WTC11 (cell line): ENCODE results near the gene CDS1. TPM values are rescaled to one million over a fixed set of nuclear protein-coding genes. Genes with fewer than 3 reads are reported as not detected.
"Not testable (repeated sequence)": the region's sequence is repeated elsewhere in the genome, so short reads cannot be mapped to it uniquely, and the experiment has no call there.

Experiments used
- ATAC-seq: fragments of 200-7000 bp; cut with Tn5 transposase; 2 replicates; pipeline ENCODE4 v1.10.0; 2021; ENCODE audit warnings: mild to moderate bottlenecking, moderate library complexity
- CTCF ChIA-PET: fragments of 300-600 bp; sonication (Branson Sonifier 250); formaldehyde crosslinking; loops from one replicate; lab custom pipeline; 2021; ENCODE audit warnings: antibody characterized with exemption; lab: Charles Lee
- POLR2A ChIA-PET: fragments of 350-600 bp; sonication (Branson Sonifier 250); formaldehyde crosslinking; loops from one replicate; lab custom pipeline; 2021; ENCODE audit warnings: antibody characterized with exemption; lab: Charles Lee
- DNase-seq: peaks from one replicate; pipeline ENCODE4 v3.0.0; 2021; ENCODE audit warnings: low spot score
- H3K27ac Mint-ChIP-seq: 2 replicates; pipeline ENCODE4 v1.8.0; 2021; ENCODE audit warnings: mixed read lengths
- H3K27me3 Mint-ChIP-seq: 2 replicates; pipeline ENCODE4 v1.8.0; 2021; ENCODE audit warnings: low read depth, mild to moderate bottlenecking, moderate library complexity, mixed read lengths
- H3K36me3 Mint-ChIP-seq: 2 replicates; pipeline ENCODE4 v1.8.0; 2021; ENCODE audit warnings: mixed read lengths
- H3K4me1 Mint-ChIP-seq: 2 replicates; pipeline ENCODE4 v1.8.0; 2022; ENCODE audit warnings: mixed read lengths
- H3K4me3 Mint-ChIP-seq: 2 replicates; pipeline ENCODE4 v1.8.0; 2021; ENCODE audit warnings: mild to moderate bottlenecking, moderate library complexity, mixed read lengths
- H3K9me3 Mint-ChIP-seq: 2 replicates; pipeline ENCODE4 v1.8.0; 2021; ENCODE audit warnings: mixed read lengths
- ARID4B ChIP-seq: sonication (generic); formaldehyde crosslinking; IDR thresholded peaks from 2 replicates; pipeline ENCODE4 v1.8.0; 2023; ENCODE audit warnings: missing genetic modification reagents, mild to moderate bottlenecking, borderline replicate concordance
- GRHL2 ChIP-seq: fragments of 250-450 bp; sonication (Bioruptor Pico); IDR thresholded peaks from 2 replicates; pipeline ENCODE4 v1.8.0; 2022; ENCODE audit warnings: mild to moderate bottlenecking, moderate library complexity; ENCODE audit not compliant: insufficient replicate concordance, severe bottlenecking
- IRF1 ChIP-seq: sonication (generic); formaldehyde crosslinking; IDR thresholded peaks from 2 replicates; pipeline ENCODE4 v1.8.0; 2023; ENCODE audit warnings: missing genetic modification reagents
- MLX ChIP-seq: sonication (generic); formaldehyde crosslinking; IDR thresholded peaks from 2 replicates; pipeline ENCODE4 v1.8.1; 2023; ENCODE audit warnings: mild to moderate bottlenecking, missing genetic modification reagents, moderate library complexity
- MXD4 ChIP-seq: fragments of 250-450 bp; sonication (Bioruptor Pico); IDR thresholded peaks from 2 replicates; pipeline ENCODE4 v1.8.0; 2021; ENCODE audit warnings: mild to moderate bottlenecking, moderate library complexity, borderline replicate concordance
- NR1H2 ChIP-seq: sonication (generic); formaldehyde crosslinking; IDR thresholded peaks from 2 replicates; pipeline ENCODE4 v1.9.0; 2021; ENCODE audit warnings: mild to moderate bottlenecking, moderate library complexity, missing genetic modification reagents
- NR2C2 ChIP-seq: sonication (generic); formaldehyde crosslinking; IDR thresholded peaks from 2 replicates; pipeline ENCODE4 v1.8.0; 2022; ENCODE audit warnings: mild to moderate bottlenecking, missing genetic modification reagents
- OVOL2 ChIP-seq: fragments of 250-450 bp; sonication (Bioruptor Pico); IDR thresholded peaks from 2 replicates; pipeline ENCODE4 v1.9.0; 2021; ENCODE audit warnings: mild to moderate bottlenecking, borderline replicate concordance
- PREB ChIP-seq: sonication (generic); formaldehyde crosslinking; IDR thresholded peaks from 2 replicates; pipeline ENCODE4 v1.8.1; 2022; ENCODE audit warnings: mild to moderate bottlenecking, missing genetic modification reagents, moderate library complexity, borderline replicate concordance
- RORB ChIP-seq: fragments of 250-450 bp; sonication (Bioruptor Pico); IDR thresholded peaks from 2 replicates; pipeline ENCODE4 v1.9.0; 2021; ENCODE audit warnings: mild to moderate bottlenecking
- USF2 ChIP-seq: sonication (generic); formaldehyde crosslinking; IDR thresholded peaks from 2 replicates; pipeline ENCODE4 v1.8.1; 2023; ENCODE audit warnings: mild to moderate bottlenecking, missing genetic modification reagents, moderate library complexity
- ZNF396 ChIP-seq: fragments of 250-450 bp; sonication (Bioruptor Pico); IDR thresholded peaks from 2 replicates; pipeline ENCODE4 v1.8.0; 2021; ENCODE audit warnings: mild to moderate bottlenecking, moderate library complexity, borderline replicate concordance
- ZNF423 ChIP-seq: fragments of 250-450 bp; sonication (Bioruptor Pico); IDR thresholded peaks from 2 replicates; pipeline ENCODE4 v2.1.2; 2022; ENCODE audit warnings: mild to moderate bottlenecking, moderate library complexity
- ZNF532 ChIP-seq: fragments of 250-450 bp; sonication (Bioruptor Pico); IDR thresholded peaks from 2 replicates; pipeline ENCODE4 v1.9.0; 2021; ENCODE audit warnings: mild to moderate bottlenecking, borderline replicate concordance
- ZNF671 ChIP-seq: fragments of 250-450 bp; sonication (Bioruptor Pico); IDR thresholded peaks from 2 replicates; pipeline ENCODE4 v1.8.0; 2021; ENCODE audit warnings: mild to moderate bottlenecking
- ZSCAN18 ChIP-seq: fragments of 250-450 bp; sonication (Bioruptor Pico); IDR thresholded peaks from 2 replicates; pipeline ENCODE4 v2.1.2; 2022; ENCODE audit warnings: mild to moderate bottlenecking, moderate library complexity
- total RNA-seq: library from RNA; stranded (reverse); gene quantifications from 3 replicates; pipeline ENCODE4 v1.2.3, GENCODE V29; 2021

CDS1 gene
- total RNA-seq, 1 experiment from 2014 or later = 18.3 TPM

GRCh38 chr4:84547211-84547610 is 35.7 kb upstream of the CDS1 start:
- no peak for ATAC-seq
- ChIA-PET CTCF (interaction anchor here (1.5 kb wide), 1 partner anchor 18 kb away, joined by 3 read pairs; no protein-coding TSS in a partner anchor), POLR2A (no interaction called here)
- H3K4me1 Mint-ChIP-seq = peaks cover 10% of the 10 kb centered on the region; the same call in 1 of the 2 replicates
- TF ChIP-seq IRF1 (CRISPR knock-in tag) = no peak
- TF ChIP-seq ZNF396 = no peak
- TF ChIP-seq, all 79 proteins: peak for 0
- H3K36me3 Mint-ChIP-seq = no peaks in the 10 kb centered on the region
- DNase-seq = no peak
- no peak overlapping the region for H3K27ac Mint-ChIP-seq
- no peak overlapping the region for H3K4me3 Mint-ChIP-seq
- no peaks in the 10 kb centered on the region for H3K9me3 Mint-ChIP-seq
- H3K27me3 Mint-ChIP-seq = no peaks in the 10 kb centered on the region

- H3K27ac Mint-ChIP-seq, DNase-seq, H3K27me3 Mint-ChIP-seq, CTCF ChIA-PET, H3K36me3 Mint-ChIP-seq, H3K4me3 Mint-ChIP-seq, ATAC-seq, H3K9me3 Mint-ChIP-seq, POLR2A ChIA-PET: not testable (repeated sequence)
- H3K4me1 Mint-ChIP-seq = peaks cover 10% of the 10 kb centered on the region; the same call in 1 of the 2 replicates
Observed at GRCh38 chr4:84549191-84549590, 33.7 kb upstream of the CDS1 start.

GRCh38 chr4:84562156-84562555 is 20.8 kb upstream of the CDS1 start:
- Mint-ChIP-seq H3K4me1 (peaks cover 62% of the 10 kb centered on the region), H3K27me3 (no peaks in the 10 kb centered on the region), H3K36me3 (peaks cover 4% of the 10 kb centered on the region; the same call in 1 of the 2 replicates), H3K4me3 (no peak overlapping the region), H3K9me3 (peaks cover 5% of the 10 kb centered on the region), H3K27ac (no peak overlapping the region)
- DNase-seq (no peak), ATAC-seq (no peak)
- POLR2A ChIA-PET = no interaction called here
- CTCF ChIA-PET = no interaction called here
- TF ChIP-seq PREB (no peak), ZNF532 (no peak), MXD4 (CRISPR knock-in tag) (no peak), ZNF423 (no peak), ZNF671 (no peak), ARID4B (CRISPR knock-in tag) (no peak), NR2C2 (CRISPR knock-in tag) (no peak), ZSCAN18 (CRISPR knock-in tag) (no peak), NR1H2 (CRISPR knock-in tag) (no peak), USF2 (CRISPR knock-in tag) (no peak), MLX (CRISPR knock-in tag) (no peak), GRHL2 (no peak), RORB (CRISPR knock-in tag) (no peak), OVOL2 (CRISPR knock-in tag) (no peak)
